Left lobe of liver (tissue), 2 donors: ENCODE results near the gene ANKRD24. TPM values are rescaled to one million over a fixed set of nuclear protein-coding genes. Genes with fewer than 3 reads are reported as not detected.
A peak's percentile ranks its signal among the peaks of the same experiment; 100 is the strongest.
"Not testable (repeated sequence)": the region's sequence is repeated elsewhere in the genome, so short reads cannot be mapped to it uniquely, and the experiment has no call there.

Source experiments
- ATAC-seq: fragments of 200-7000 bp; cut with Tn5 transposase; one replicate; pipeline ENCODE4 v1.9.1; 2020; ENCODE audit warnings: mild to moderate bottlenecking, moderate library complexity
- DNase-seq: peaks from one replicate; pipeline ENCODE4 v3.0.0-alpha.2; 2020; ENCODE audit warnings: low spot score
- total RNA-seq: library from RNA; stranded (reverse); gene quantifications from one replicate; pipeline ENCODE4 v1.2.1, GENCODE V29; 2021
- donor health status: DM: no; HTN: no; CAD: no; lungs with moderate emphysema.
- donor health status: DM: no; HTN: yes; CAD: no.

ANKRD24 gene
- total RNA-seq: 5.6 TPM

DNA sequence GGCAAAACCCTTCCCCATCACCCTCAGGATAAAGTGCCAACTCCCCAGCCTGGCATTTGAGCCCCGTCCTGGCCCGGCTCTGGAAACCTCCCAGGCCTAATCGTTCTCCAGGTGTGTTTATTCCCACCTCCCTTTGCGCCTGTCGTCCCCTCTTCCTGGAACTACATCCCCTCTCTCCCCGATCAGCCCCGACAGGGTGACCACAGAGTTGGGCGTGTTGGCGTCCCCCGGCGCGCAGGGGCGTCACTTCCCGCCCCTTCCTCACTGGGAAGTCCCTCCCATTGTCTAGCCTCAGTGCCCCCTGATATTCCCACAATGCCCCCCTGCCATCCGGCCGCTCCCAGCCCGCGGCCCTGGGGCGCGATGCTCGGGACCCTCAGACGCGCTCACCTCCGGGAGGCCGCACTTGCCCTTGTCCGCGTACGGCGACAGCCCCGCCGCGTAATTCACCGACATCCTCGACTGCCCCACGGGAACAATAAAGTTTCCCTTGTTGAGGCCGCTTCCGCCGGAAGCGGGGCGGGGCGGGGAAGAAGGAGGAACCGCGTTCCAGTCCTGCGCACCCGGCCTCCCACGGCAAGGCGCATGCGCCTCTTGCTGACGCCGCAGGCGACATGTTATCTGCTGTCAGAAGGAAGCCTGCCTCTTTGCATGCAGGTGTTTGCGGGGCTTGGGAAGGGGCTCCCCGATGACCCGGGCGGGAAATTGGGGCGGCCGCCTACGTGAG is at the start of gene ANKRD24, which contains the start of gene SIRT6:
Gene ANKRD24 (plus strand): TSS at position 606 of the 727 bp plus-strand sequence. CDS start 3,737 bp downstream, outside the sequence.
Gene SIRT6 (minus strand): TSS at position 480 of the 727 bp plus-strand sequence. CDS start 24 bp downstream, at position 456.
- peak; percentile 78 for ATAC-seq
- DNase-seq: peak; percentile 96

DNA sequence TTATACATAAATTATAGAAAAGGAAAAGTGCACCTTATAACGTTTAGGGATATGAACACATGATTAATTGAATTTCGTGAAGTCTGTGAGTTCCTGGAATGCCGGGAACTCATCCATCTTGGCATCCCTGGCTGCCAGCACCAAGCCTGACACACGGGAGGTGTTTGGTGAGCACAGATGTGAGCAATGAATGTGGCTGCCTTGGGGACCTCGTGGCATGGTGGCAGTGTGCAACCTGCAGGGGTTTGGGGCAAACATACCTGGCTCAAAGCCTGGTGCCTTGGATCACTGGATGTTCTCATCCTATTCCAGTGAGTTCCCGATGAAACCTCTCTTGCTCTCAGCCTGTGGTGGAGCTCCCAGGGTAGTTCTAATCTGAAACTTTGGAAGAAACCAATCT is 48.1 kb upstream of the ANKRD24 start:
- peak; percentile 68 for ATAC-seq
- DNase-seq: no peak

DNA sequence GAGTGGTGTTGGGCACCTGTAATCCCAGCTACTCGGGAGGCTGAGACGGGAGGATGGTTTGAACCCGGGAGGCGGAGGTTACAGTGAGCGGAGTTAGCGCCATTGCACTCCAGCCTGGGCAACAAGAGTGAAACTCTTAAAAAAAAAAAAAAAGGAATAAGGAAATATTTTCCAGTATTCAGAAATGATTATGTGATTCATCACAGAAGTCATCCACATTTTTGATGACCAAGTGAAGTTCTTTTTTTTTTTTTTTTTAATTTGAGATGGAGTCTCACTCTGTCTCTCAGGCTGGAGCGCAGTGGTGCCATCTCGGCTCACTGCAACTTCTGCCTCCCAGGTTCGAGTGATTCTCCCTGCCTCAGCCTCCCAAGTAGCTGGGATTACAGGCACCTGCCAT is 47.1 kb upstream of the ANKRD24 start:
- not testable (repeated sequence) for DNase-seq, ATAC-seq

DNA sequence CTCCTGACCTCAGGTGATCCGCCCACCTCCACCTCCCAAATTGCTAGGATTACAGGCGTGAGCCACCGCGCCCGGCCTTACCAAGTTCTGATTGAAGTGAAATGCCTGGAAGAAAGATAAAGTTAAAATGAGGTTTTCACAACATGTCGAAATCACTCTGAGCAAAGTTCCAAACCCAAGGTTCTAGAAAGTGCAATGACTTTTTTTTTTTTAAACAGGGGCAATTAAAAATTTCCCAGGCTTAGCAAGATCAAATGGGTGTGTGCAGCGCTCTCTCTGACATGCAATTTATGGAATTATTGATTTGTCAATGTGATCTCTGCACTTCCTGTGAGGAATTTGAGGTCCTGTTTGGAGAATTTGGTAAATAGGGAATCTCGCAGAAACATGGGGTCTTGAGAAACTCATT is 45.8 kb upstream of the ANKRD24 start:
- ATAC-seq (peak; percentile 21), DNase-seq (no peak)

DNA sequence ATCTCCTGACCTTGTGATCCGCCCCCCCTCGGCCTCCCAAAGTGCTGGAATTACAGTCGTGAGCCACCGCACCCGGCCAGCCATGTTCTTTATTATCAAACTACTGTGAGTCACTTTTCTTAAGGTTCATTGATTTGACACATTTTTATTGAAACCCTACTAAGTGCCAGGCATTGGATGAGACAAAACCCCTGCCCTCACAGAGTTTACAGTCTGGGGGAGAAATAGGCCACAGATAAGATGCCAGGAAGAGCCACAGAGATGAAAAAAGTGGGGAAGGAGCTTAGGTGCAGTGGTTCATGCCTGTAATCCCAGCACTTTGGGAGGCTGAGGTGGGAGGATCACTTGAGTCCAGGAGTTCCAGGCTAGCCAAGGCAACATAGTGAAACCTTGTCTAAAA is 44.0 kb upstream of the ANKRD24 start:
- ATAC-seq (no peak), DNase-seq (no peak)

DNA sequence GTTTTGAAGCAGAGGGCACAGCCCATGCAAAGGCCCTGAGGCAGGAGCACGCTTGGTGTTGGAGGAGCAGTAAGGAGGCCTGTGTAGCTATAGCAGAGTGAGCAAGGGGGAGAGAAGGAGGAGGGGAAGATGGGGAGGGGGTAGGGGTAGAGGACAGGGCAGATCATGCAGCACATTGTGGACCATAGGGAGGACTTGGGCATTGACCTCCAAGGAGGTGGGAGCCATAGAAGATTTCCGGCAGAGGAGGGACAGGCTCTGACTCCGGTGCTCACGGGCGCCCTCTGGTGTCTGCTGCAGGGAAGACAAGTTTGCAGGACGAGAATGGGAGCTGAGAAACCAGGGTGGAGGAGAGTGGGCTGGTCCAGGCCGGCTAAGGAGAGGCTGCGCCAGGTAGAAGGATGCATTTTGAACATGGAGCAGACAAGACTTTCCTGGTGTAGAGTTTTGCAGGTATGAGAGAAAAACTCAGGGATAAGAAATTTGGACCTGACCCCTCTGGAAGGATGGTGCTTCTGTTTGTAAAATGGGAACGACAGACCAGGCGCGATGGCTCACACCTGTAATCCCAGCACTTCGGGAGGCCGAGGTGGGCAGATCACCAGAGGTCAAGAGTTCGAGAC is 42.8 kb upstream of the ANKRD24 start:
- peak; percentile 81 for DNase-seq
- peak; percentile 87 for ATAC-seq

DNA sequence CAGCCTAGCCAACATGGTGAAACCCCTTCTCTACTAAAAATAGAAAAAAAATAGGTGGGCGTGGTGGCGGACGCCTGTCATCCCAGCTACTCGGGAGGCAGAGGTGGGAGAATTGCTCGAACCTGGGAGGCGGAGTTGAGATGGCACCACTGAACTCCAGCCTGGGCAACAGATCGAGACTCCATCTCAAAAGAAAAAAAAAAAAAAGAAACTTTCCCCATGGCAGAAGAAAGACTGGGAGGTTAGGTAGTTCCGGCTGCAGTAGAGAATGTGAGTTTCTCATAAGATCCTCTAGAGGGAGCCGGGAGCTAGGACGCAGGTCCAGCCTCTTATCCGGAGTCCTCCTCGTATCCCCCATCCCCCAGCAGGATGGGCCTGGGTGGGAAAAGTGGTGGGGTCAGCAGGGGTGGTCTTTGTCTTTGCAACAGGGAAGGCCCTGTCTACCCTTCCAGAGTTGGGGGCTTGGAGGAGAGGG is 42.2 kb upstream of the ANKRD24 start:
- DNase-seq (peak; percentile 56), ATAC-seq (peak; percentile 90)

DNA sequence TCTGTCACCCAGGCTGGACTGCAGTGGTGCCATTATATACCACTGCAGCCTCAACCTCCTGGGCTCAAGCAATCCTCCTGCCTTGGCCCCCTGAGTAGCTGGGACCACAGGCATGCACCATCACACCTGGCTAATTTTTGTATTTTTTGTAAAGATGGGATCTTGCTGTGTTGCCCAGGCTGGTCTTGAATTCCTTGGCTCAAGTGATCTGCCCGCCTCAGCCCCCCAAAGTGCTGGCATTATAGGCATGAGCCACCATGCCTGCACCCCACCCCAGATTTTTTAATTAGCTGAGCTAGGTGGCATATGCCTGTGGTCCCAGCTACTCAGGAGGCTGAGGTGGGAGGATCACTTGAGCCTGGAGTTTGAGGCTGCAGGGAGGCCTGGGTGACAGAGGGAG is 39.6 kb upstream of the ANKRD24 start:
- ATAC-seq: not testable (repeated sequence)

DNA sequence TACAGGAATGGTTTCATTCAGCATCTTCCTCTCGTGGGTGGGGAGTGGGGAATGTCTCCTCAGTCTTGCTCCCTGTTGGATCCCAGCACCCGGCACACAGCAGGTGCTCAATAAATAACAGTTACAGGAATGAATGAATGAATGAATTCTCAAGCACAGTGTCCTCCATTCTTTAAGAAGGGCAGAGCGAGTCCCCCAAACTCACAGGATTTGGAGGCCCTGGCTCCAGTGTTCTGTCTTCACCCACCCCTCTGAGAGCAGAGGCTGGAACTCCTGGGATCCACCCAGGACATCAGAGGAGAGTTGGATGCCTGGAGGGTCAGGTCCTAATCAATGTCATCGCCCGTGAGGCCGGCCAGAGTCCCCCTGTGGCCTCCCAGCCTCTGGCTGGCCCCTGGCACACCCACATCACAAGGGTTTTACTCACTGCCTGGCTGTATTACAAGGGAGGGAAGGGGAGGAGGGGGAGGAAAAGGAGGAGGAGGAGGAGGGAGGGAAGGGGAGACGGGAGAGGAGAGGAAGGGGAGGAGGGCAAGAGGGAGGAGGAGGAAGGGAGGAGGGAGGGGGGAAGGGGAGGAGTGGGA is 37.7 kb upstream of the ANKRD24 start:
- ATAC-seq: no peak
- no peak for DNase-seq

More for the DNA sequence above, 39.6 kb upstream of the ANKRD24 start:
- not testable (repeated sequence) for DNase-seq

DNA sequence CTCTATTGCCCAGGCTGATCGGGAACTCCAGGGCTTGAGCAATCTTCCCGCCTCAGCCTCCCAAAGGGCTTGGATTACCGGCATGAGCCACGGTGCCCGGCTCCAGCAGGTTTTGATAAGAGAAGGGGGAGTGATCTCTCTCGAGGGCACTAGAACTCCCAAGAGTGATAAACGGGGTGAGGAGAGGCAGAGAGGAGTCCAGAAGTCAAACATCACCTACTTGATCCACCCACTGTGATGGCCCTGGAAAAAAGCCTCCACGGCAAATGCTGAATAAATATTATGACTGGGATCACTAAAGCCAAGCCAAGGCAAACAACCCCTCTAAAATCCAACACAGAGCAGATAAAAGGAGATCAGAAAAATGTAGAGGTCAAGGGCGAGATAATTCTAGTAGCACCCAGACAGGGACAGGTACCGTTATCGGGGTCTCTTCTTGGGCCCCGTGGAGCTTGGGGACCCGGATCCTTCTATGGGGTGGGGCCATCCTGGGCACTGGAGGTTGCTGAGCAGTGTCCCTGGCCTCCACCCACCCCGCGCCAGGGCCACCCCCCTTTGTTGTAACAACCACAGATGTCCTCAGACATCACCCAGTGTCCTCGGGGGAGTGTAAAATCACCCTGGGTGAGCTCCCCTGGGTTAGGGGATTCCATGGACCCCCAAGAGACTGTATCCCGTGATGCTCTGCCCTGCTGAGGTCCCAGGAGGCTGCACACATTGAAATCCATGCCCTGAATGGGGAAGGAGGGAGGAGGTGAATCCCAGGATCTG is 32.8 kb upstream of the ANKRD24 start:
- ATAC-seq: peak; percentile 55
- DNase-seq: peak; percentile 87

DNA sequence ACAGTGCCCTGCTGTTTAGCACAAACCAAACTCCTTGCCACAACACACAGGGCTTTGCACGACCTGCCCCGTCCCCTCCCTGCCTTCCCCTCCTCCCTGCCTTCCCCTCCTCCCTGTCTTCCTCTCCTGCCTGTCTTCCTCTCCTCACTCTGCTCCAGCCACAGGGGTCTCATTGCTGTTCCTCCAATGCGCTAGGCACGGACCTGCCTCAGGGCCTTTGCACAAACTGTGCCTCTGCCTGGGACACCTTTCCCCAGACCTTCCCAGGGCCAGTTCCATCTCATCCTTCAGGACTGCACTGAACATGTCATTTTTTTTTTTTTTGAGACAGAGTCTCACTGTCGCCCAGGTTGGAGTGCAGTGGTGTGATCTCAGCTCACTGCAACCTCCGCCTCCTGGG is 30.9 kb upstream of the ANKRD24 start:
- DNase-seq (no peak), ATAC-seq (no peak)

DNA sequence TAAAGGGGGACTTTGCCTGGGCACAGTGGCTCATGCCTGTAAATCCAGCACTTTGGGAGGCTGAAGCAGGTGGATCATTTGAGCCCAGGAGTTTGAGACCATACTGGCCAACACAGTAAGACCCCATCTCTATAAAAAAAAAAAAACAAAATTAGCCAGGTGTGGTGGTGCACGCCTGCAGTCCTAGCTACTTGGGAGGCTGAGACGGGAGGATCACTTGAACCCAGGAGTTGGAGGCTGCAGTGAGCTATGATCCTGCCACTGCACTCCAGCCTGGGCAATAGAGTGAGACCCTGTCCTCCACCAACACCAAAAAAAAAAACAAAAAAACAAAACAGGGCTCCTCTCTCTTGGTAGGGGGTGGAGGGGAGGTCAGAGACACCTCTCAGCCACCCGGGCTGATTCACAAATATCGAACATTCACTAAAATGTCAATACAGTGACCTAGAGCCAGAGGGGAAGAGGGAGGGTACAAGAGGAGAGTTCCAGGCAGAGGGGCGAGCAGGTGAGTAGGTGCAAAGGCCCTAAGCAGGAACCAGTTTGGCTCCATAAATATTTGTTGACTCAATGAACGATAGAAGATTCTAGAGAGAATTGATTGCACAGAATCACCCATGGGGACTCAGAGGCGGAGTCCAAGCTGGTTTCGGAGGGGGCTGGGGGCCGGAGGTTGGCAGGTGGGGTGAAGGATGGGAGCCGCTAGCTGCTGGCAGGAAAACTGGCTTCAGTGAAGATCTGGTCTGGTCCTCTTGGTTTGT is 30.1 kb upstream of the ANKRD24 start:
- ATAC-seq: peak; percentile 2
- no peak for DNase-seq

DNA sequence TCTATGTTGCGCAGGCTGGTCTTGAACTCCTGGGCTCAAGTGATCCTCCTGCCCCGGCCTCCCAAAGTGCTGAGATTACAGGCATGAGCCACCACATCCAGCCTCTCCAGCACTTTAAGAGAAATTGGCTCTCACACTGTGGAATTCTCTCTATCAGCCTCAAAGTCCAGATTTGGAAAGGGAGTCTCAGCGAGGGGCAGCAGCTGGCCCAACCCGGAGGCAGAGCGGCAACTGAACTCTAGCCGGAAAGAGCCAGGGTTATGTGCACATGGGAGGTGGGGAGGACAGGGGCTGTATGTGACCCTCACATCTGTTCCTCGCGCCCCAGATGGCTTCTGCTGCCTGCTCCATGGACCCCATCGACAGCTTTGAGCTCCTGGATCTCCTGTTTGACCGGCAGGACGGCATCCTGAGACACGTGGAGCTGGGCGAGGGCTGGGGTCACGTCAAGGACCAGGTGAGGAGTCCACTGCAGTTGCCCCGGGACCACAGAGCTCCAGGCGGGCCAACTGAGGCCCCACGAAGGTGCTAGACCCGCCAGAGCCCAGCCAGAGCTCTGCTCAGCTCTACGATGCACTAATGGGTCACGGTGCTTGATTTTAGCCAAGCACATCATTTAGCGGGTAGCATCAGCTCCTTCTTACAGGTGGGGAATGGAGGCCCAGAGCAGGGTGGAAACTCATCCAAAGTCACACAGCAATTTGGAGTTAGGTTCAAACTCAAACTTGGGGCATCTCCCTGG is 27.7 kb upstream of the ANKRD24 start:
- DNase-seq (peak; percentile 71), ATAC-seq (peak; percentile 40)

DNA sequence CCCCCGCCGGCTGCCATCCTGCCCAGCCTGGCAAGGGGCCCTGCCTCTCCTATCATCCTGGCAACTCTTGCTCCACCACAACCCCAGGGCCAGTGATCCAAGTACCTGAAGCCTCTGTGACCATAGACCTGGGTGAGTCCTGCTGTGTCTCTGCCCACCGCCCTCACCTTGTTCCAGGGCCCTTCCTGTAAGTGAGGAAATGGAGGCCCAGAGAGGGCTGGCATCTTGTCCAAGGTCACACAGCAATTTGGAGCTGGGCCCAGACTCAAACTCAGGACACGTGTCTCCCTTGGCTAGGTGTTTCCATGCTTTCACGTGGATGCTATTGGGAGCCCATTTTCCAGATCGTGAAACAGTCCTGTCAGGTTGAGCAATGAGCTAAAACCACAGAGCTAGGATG is 25.3 kb upstream of the ANKRD24 start:
- peak; percentile 63 for DNase-seq
- peak; percentile 23 for ATAC-seq

DNA sequence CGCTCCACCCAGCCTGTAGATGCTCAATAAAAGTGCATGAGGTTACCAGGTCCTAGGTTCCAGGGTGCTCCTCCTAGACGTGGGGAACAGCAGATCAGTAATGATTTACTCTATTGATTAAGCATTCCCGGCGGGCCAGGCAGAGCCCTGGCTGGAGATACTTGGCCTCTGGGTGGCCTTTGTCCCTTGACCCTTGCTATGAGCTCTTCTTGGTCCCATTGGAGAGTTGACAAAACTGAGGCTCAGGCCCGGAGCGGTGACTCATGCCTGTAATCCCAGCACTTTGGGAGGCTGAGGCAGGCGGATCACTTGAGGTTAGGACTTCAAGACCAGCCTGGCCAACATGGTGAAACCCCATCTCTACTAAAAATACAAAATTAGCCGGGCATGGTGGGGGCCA is 24.5 kb upstream of the ANKRD24 start:
- not testable (repeated sequence) for DNase-seq, ATAC-seq

DNA sequence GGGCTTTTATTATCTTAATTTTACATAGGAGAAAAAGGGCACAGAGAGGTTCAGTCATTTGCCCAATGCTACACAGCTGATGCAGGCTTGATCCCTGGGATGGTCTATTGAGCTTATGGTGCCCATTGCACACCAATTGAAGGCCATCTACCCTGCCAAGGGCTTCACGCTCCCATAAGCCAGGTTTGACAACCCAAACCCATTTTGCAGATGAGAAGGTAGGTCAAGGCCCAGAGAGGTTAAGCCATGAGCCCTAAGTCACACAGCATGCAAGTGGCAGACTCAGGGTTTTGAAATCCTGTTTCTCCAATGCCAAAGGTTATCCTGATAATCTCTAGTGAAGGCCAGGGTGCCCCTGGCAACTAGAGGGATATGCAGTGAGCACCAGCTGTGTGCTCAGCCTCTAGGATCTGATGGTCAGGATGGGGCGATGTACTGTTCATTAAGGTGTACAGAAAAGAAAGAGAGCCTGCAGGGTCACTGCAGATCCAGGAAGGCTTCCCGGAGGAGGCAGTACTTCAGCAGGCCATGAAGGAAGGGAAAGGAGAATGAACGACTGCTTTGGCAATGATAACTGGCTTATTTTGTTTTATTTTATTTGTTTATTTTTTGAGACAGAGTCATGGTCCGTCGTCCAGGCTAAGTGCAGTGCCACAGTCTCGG is 20.9 kb upstream of the ANKRD24 start:
- no peak for DNase-seq
- no peak for ATAC-seq

DNA sequence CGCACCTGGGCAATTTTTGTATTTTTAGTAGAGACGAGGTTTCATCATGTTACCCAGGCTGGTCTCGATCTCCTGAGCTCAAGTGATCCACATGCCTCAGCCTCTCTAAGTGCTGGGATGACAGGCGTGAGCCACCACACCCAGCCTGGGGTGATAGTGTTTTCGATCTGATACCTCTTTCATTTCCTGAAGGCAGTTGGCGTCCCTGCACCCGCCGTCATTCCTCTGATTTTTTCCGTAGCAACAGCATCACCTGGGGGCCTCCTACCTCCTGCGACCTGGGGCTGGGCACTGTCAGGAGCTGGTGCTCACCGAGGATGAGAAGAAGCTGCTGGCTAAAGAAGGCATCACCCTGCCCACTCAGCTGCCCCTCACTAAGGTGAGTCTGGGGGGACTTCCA is 18.2 kb upstream of the ANKRD24 start:
- no peak for ATAC-seq
- no peak for DNase-seq

DNA sequence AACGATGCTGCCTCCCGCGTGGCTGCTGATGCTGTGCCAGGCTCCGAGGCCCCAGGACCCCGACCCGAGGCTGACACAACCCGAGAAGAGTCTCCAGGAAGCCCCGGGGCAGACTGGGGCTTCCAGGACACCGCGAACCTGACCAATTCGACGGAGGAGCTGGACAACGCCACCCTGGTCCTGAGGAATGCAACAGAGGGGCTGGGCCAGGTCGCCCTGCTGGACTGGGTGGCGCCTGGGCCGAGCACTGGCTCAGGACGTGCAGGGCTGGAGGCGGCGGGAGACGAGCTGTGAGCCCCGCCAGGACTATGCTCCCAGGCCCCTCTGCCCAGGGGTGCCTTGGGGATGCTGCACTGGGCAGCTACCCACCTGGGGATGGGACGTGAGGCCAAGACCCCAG is 10.8 kb upstream of the ANKRD24 start:
- peak; percentile 15 for ATAC-seq
- DNase-seq: no peak

DNA sequence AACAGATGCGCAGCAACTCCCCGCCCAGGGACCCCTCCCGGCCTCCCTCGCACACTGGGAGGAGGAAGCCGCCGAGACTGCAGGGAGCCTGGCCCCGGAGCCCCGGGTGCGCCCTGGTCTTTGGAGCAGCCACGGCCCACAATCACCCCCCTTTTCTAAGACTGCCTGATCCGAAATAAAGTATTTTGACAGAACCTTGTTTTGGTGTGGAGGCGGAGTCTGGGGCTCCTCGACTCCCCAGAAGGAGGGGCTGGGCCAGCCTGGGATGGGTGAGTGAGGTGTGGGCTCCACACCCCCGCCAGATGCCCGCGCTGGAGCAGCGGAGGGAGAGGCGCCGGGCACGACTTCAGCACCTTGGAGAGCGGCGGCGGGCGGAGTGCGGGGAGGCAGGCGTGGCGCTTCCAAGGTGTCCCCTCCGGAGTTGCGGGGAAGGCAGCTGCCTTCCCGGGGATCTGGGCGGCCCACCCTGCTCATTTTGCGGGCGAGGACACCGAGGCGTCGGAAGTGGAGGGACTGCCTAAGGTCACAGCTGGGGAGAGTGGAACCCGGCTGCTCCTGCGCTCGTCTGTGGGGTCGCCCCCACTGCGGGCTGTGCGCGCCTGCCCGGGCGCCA is 9.5 kb upstream of the ANKRD24 start:
- peak; percentile 88 for ATAC-seq
- DNase-seq: peak; percentile 67
